Superior temporal gyrus (tissue), 1 donor: Measurements from ENCODE around the gene SCAND1.

ENCODE experiments used
- DNase-seq: peaks from one replicate; pipeline ENCODE4 v3.0.0-alpha.2; 2016; ENCODE audit errors: extremely low spot score

SCAND1 gene

DNA sequence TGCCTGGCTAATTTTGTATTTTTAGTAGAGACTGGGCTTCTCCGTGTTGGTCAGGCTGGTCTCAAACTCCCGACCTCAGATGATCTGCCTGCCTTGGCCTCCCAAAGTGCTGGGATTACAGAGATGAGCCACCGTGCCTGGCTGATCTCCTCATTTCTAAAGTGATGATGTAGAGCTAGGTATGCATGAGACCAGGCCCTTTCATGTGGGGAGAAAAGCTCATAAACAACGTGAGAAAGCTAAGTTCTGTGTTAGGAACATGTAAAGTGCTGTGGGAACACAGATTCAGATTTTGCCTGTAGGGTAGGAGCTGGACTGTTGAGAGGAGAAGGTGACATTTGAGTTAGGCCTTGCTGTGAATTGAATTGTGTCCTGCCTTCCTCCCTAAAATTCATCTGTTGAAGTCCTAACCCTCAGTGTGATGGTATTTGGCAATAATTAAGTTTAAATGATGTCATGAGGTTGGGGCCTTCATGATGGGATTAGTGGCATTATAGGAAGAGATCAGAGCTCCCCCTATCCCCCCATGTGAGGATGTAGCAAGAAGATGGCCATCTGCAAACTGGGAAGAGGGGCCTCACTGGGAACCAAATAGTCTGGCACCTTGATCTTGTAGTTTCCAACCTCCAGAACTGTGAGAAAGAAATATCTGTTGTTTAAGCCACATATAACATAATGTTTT is 49.2 kb downstream of the SCAND1 start:
- no peak for DNase-seq

DNA sequence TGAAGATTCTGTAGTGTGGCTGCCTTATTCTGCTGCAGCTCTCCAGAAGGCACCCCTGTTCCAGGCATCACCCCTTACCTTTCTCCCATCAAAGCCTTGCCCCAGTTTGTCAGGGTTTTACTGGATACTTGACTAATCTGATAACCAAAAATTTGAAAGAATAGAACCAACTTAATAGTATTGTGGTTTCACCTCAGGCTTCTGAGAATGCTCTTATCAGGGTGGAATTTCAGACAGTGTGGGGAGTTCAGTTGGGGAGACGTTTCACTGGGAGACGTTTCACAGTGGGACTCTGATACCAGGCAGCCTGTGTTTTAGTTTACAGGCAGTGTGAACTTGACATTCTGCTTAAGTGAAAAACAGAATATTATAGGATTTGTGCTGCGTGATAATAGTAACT is 50.5 kb downstream of the SCAND1 start:
- no peak for DNase-seq
